ELF-1 (cell line): ENCODE results near the gene AKAIN1.

Source experiments
- DNase-seq: peaks from one replicate; pipeline ENCODE4 v3.0.0-alpha.2; 2016; ENCODE audit warnings: low read depth, low spot score

Gene AKAIN1

DNA sequence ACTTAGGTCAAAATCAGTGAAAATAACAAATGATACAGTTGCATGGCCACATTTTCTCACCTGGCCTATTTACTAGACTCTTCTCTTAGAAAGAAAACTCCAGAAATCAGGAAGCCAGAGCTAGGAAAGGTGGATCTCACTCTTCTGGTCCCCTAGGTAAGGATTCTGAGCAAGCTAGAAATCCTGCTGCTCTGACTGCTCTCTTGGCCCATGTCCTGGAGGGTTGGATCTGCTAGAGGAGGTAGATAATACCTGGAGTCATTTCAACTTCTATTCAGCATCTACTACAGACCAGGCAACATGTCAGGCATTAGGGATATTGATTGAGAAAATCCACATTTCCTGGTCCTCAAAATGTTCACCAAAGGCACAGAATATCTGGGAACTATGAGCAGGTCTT is 34.9 kb downstream of the AKAIN1 start:
- DNase-seq: no peak

DNA sequence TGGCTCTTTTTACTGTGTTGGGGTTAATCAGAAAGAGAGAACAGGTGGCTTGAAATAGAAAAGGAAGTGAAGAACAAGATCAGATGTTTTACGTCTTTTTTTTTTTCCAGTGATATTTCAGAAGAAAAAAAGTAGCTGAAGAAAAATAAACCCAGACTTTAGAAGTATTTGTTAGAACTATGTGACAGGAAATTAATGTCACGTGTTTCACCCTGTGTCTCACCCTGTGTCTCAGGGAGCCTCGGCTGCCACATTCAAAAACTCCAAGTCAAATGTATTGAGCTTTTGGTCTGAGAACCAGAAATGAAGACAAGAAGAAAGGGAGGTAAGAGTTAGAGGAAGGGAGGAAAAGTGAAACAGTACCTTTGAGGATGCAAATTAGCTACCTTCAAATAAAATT is 38.0 kb downstream of the AKAIN1 start:
- no peak for DNase-seq

DNA sequence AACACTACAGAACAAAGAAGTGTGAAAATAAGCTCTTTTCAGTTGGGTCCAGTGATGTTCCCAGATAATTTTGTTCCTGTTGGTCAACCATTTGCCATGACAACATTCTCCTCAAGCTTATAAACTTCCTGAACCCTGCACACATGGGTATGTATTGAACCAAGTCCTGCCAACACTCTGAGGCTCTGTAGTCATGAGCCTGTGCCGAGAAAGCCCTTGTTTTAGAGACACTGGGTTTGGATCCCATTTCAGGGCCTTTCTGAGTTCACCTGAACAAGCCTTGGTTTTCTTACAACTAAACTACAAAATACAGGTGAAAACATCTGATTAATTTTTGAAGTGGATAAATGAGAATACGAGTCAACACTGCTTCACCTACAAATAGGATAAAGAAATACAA is 38.5 kb downstream of the AKAIN1 start:
- no peak for DNase-seq

DNA sequence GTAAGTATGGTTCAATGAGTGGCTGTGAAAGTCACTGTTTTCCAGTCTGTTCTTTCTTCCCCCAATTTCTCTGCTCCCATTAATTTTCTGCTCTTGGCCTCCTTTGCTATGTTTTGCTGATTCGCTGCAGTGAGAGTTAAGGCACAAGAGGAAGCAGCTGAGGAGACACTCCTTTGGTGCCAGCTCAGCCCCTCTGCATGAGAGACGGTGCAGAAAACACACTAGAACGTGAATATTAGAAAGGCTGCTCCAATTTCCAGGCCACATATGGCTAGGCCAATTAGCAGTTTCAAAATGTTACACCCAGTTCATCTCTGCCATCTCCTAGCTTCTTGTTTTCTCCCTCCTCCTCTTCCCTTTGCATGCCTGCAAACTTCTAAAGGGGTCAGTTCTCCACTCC is 38.9 kb downstream of the AKAIN1 start:
- no peak for DNase-seq

DNA sequence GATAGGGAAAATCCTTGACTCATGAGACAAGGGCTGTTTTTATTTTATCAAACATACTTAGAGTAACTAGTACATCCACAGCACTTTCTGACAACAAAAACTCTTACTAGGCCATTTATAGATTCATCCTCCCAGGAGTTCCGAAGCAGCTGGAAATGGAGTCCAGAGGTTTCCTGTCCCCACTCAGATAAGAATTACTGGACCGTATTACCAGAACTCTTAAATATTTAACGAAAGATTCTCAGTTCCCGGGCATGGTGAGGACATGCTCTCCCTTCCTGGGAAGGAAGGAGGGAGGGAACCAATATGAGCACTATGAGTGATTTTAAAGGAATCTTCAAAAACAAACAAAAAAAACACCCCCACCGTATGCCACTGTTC is 41.2 kb downstream of the AKAIN1 start:
- no peak for DNase-seq

DNA sequence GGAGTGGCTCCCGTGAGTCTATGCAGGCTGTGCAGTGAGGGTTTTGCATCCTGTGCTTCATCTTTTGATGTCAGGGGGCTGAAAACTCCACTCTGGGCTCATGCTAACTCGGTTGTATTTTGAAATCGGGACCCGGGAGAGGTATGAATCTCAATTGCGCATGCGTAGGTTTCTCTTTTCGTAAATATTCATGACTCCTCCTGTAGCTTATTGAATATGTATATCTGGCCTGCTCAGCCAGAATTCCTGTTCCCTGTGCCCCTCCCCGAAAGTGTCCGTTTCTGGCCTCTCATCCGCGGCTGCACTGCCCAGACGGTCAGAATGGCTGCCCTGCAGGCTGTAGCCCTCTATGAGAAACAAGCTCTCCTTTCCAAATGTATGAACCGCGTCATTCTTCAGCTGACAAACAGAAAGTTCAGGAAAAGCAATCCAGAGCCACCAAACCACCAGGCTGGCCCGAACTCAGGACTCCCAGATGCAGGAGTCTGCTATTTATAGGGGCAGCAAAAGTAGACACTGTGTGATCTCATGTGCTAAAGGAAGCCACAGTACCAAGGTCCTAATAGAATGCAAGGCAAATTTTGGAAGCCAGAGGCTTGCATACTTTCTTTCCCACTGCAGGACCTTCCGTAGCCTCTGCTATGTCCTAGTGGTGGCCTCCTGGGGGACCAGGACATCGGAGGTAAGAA is 41.7 kb downstream of the AKAIN1 start:
- no peak for DNase-seq

DNA sequence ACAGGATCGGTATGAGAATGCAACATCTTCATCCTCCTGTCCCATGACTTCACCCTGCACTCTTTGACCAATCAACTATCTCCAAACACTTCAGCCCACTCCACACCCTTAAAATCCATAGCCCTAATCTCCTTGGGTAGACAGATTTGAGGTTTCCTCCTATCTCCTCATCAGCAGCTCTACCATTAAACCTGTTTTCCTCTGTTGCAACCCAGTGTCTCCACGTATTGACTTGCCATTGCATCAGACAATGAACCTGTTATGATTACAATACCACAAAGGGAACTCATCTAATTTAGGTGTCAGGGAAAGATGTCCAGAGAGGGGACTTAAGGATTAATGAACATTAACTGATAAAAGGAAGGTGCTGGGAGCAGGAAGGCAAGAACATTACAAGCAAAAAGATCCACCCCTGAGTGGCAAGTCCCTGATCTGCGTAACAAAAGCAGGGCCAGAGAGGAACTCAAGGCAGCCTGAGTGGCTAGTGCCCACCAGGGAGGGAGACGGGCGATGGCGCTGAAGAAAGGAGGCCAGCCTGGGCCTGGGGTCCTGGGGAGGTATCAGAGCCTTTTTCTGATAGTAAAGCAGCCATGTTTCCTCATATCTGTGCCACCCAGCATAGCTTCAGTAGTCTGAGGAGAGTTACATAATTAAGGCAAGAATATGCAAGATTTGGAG is 44.6 kb downstream of the AKAIN1 start:
- DNase-seq: no peak

DNA sequence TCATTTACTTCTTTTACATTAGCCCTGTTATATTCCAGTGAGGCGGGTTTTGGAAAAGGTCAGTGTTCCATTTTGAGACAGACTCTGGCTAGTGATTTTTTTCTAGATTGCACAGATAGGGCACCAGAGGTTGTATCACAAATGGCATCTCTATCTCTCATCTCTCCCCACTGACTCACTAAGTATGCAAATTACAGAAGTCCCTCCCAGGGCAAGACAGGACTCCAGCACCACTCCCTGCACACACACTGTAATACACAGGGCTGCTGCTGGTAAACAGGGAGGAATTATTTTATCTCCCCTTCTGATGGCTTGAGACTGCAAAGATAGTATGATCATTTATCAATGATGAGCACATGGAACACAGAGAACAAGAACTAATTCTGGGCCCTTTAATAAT is 46.2 kb downstream of the AKAIN1 start:
- DNase-seq: no peak

DNA sequence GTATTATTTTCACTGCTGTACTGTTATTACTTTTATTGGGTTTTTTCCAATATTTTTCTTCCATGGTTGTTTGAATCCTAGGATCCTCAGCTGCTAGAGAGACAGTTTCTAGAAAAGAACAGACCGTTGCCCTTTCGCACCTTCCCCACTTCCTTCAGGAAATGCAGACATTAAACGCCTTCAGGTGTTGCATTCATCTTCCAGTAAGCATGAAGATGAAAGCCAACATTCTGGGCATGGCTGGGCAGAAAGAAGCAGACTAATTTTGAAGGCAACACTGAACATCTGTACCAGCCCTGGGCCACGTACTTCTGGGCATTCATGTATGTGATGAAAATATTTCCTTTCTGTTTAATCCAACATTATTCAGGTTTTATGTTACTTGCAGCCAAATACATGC is 51.0 kb downstream of the AKAIN1 start:
- DNase-seq: no peak

DNA sequence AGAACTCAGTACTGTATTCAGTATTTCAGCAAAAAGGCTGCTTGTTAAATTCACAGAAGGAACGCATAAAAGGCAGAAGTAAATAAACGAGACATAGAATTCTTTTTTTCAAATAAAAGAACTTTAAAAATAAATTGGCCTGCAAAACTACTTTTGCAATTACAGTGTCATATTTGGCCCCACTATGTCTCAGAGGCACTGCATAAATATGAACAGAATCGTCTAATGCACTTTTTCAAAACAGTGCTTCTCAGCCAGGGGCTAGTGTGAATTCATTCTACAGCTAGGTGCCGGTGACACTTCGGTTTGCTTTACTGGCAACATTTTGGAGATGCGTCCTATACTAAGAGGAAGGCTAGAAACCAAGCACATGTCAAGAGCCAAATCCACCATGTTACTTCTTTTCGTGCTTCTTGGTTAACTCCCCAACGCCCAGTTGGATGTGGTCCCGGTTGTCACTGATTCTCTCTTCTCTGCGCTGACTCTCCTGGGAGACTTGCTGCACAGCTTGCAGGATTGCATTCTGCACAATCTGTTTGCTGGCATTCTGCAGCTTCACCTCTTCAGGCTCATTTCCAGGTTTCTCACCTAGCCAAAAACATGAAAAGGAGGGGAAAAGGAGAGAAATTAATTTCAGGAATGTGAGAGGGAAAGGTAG is 51.8 kb downstream of the AKAIN1 start:
- no peak for DNase-seq

DNA sequence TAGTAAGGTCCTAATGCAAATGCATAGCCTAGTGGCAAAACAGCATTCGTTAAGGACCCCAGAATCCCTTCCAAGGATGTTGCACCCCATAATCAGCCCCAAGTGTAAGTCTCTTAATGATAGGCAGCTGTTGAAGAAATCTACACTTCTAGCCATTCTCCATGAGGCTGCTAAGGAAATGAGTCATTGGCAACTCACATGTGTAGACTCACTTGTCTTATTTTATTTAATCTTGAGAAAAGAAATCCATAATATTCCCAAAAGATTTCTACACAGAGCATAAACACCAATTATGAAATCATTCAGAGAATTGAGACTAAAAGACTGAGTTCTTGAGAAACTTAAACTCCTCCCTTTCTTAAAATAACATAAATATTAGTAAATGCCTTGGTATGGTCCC is 52.4 kb downstream of the AKAIN1 start:
- DNase-seq: no peak

DNA sequence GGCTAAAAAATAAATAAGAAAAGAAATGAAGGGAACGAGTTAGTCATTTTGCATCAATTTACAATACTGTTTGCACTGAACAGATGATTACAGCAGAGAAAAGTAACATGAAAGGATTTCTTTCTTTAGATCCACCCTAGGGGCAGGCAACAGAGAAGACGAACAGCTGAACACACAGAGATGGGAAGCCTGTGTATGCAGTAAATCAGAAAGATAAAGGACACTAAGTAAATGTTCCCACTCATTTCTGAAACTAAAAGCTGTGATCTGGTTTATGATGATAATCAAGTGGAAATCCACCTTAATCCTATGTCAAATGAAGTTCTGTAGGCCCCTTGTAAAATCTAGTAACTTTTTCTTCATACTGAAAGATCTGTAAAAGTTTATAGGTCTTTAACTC is 54.2 kb downstream of the AKAIN1 start:
- no peak for DNase-seq

DNA sequence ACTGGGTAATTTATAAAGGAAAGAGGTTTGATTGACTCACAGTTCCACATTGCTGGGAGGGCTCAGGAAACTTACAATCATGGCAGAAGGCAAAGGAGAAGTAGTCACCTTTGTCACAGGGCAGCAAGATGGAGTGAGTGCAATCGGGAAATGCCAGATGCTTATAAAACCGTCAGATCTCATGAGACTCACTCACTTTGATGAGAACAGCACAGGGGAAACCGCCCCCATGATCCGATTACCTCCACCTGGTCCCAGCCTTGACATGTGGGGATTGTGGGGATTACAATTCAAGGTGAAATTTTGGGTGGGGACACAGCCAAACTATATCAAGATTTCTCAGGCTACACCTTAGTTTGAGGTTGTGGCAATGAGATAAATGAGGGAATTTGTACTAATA is 54.9 kb downstream of the AKAIN1 start:
- DNase-seq: no peak

DNA sequence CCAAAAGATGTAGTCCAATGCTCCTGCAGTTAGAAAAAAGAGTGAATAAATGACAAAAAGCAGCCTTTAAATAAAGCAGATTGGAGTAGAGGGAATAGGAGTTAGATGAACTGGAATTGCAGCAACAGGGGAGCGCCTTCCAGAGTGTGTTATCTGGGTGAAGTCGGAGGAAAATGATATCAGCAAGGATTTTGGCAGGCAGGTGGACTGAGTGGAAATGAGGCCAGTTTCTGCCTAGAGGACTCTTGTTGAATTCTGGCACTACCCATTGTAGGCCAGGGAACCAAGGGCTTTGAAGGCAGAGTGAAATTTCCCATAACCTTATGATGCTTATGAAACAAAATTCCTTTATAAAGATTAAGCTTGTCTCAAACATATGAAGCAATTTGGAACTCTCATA is 59.8 kb downstream of the AKAIN1 start:
- DNase-seq: no peak

DNA sequence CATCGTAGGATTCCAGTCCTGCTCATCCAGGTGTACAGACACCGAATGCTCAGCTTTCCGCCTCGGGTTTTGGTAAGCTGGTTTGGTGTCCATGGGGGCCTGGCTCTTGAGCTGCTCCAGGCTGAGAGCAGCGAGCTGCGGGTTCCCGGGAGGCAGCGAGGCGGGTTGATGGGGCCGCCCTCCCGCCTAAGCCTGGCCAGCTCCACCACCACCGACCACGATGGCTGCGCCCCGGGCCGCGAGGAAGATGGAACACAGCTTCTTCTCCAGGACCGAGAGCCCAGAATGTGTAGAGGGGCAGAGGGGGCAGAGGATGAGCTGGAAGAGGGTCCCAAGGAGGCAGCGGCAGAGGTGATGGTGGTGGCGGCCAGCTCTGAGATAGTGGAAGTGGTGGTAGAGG is 64.1 kb downstream of the AKAIN1 start:
- no peak for DNase-seq

DNA sequence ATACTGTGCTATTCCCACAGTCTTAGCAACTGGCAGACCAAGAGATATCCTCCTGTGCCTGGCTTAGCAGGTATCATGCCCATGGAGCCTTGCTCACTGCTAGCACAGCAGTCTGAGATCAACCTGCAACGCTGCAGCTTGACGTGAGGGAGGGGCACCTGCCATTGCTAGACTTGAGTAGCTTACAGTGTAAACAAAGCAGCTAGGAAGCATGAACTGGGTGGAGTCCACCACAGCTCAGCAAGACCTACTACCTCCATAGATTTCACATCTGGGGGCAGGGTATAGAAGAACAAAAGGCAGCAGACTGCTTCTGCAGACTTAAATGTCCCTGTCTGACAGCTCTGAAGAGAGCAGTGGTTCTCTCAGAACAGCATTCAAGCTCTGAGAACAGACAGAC is 74.8 kb downstream of the AKAIN1 start:
- DNase-seq: peak; percentile 47

DNA sequence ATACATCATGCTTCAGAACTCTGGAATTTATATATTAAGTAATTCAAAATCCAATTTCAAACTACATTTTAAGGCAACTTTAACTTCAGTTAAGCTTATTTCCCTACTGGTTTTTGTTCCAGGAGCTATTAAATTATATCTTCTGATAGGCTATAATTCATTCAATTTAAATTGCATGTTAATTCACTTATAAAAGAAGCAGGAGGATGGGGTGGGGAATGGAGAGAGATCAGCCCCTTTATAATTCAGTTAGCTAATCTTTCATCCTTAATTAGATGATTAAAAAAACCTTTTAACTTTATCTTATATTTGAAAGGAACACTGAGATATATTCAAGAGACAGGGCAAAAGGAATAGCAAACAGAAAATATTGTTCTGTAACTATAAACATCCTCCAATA is 86.8 kb downstream of the AKAIN1 start:
- no peak for DNase-seq

DNA sequence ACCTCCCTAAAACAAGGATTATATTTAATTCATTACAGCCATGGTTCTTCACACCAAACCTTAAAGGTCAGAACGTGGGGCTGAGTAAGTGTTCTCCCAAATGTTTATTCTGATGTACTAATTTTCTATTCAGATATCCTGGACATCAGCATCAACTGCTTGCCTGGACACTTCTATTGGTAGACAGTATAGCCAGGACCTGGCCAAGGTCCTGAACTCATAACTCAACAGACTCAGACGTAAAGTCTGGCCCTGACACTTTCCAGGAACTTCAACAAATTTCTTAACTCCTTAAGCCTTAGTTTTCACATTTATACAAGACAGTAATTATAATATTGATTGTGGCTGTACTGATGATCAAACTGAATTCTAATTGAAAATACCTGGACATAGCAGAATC is 89.1 kb downstream of the AKAIN1 start:
- DNase-seq: no peak

DNA sequence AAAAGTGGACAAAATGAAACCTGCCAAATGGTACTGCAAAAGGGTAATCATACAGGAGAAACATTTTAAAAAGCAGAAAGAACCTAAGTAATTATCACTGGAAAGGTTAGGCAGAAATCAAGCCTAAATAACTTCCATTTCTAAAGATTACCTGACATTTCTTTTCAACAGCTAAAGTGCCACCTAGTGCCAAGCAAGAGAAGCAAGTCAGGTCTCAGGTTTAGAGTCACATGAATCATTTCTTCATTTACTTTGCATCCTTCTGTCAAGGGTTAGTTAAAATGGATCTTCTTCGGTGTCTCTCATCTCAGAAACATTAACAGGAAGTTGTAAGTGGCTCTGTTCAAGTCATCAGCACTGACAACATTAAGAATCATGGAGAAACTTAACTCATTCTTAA is 90.3 kb downstream of the AKAIN1 start:
- DNase-seq: no peak

DNA sequence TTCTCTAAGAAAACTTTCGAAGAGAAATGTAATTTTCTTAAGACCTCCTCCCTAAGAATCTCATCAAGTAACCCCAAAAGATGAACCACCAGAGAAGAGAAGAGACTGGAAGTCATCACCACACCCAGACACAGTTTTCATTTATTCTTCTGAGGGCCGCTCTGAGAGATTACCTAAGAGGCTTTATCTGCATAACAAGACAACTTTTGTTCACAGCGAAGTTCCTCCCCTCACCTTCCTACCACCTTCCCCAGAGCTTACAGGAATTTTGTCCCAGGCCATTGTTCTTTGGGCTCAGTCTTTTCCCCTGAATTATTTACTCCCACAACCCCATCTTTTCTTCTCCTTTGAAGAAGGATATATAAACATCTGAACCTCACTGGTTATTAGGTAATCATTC is 92.8 kb downstream of the AKAIN1 start:
- DNase-seq: peak; percentile 36

DNA sequence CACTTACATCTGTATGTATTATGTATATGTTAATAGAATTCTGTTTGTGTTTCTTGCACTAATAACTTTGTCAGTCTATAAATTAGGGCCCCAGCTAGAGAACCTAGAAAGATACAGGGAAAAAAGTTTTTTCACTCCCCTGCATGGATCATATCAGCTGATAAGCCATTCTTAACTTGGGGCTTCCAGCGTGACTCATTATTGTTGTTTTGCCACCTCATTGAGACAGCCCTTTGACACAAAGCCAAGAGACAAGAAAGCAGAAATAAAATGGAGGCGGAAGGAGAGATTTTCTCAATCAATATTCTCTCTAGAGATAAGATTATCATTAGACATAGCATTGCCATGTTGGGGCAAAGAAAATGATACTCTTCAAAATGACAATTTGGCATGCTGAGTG is 93.4 kb downstream of the AKAIN1 start:
- no peak for DNase-seq

DNA sequence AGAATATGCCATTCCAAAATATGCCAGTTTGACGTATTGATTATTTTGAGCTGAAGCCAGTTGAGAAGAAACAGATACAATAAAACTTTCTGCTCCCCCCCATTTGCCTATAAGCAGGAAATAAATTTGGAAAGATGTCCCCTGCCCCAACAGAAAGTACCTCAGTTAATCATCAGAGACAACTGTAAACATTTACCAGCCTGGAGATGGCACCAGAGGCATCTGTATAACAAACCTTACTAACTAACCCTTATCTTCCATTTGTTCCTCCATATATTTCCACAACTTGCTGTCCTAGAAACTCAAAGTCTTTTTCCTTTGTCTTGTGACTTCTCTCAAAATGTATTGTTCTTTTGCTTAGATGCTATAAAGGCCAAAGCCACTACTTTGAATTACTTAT is 93.8 kb downstream of the AKAIN1 start:
- no peak for DNase-seq

DNA sequence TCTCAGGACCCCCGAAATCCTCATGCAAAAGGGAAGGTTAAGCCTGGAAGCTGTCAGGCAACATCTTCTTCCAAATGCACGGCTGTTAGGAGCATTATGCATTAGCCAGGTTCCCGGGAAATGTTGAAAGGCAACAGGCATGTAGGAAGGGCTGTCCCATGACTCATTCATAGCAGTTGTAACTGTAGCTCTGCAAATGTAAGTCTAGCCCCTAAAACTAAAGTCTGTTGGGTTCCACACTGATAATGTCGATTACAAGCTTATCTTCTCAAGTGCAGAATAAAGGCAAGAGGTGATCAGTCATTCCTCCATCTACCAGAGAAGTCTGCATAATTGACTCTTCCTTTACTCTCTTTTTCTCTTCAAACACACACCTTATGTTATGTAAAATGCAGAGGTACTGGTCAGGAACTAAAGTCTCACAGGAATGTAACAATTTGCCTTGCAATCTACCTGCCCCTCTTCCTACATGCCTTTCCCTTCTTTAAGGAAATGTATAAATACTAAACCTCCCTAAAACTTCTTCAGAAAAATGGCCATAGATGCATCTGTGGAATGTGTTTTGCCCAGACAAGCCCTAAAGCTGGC is 99.8 kb downstream of the AKAIN1 start:
- DNase-seq: peak; percentile 24
